ENCODE results near the gene DDAH1. TPM values are rescaled to one million over a fixed set of nuclear protein-coding genes. Genes with fewer than 3 reads are reported as not detected.

Gene DDAH1
- total and polyA plus RNA-seq, 2 of the 8 experiments (the other 6 are each of a cell fraction or from before 2014, with no cell fraction given) = 22.8 to 54.5 TPM

- H3K18ac ChIP-seq (ENCODE audit: extremely low read depth, low read length) = no peak overlapping the region
- POLR2A ChIA-PET (ENCODE audit: partially characterized antibody) = interaction anchor here (2.6 kb wide), 1 partner anchor 114 kb away, joined by 14 read pairs; the partner anchor contains the start of gene CCN1
- no peak overlapping the region for H3K4ac ChIP-seq (replicated peaks; ENCODE audit: insufficient read length, low read depth, low read length)
- no peak for TF ChIP-seq KDM4A (IDR thresholded peaks at IDR 0.05; ENCODE audit: low read depth, low read length, severe bottlenecking)
- no peak for TF ChIP-seq HDAC2 (IDR thresholded peaks at IDR 0.05; ENCODE audit: borderline replicate concordance in 1 of 2, low read depth in 2 of 2, low read length in 2 of 2)
- TF ChIP-seq BRCA1 (IDR thresholded peaks at IDR 0.05; ENCODE audit: low read depth, low read length) = no peak
- TF ChIP-seq, protein P1, sequence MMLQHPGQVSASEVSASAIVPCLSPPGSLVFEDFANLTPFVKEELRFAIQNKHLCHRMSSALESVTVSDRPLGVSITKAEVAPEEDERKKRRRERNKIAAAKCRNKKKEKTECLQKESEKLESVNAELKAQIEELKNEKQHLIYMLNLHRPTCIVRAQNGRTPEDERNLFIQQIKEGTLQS (IDR thresholded peaks at IDR 0.05; ENCODE audit: insufficient read depth, low read depth, low read length) = no peak
- no peak for TF ChIP-seq ASH2L (IDR thresholded peaks at IDR 0.05; ENCODE audit: low read length)
- no peak for TF ChIP-seq YY1 (IDR thresholded peaks at IDR 0.05; ENCODE audit: low read depth, low read length)
Measured at GRCh38 chr1:85467036-85467435, 2.1 kb upstream of the DDAH1 start.

More at GRCh38 chr1:85467036-85467435, 2.1 kb upstream of the DDAH1 start:
- H2BK5ac ChIP-seq (ENCODE audit: low read depth, low read length) = no peak overlapping the region
- WGBS, 2 experiments (ENCODE audit: extremely low coverage in 1 of 2, insufficient coverage in 1 of 2, insufficient read length in 1 of 2, insufficient replicate concordance in 2 of 2, low coverage in 1 of 2, low lambda C conversion rate in 2 of 2, missing lambda C conversion rate in 1 of 2) = 92% methylated on average over 5 of the region's 5 CpGs; no CpG with 5 or more reads in 1 of the 2 experiments
- H3K56ac ChIP-seq (replicated peaks; ENCODE audit: insufficient read length, low read depth, low read length) = no peak overlapping the region
- no peak overlapping the region for H4K8ac ChIP-seq (ENCODE audit: extremely low read depth, insufficient read depth, low read length)
- H2AK5ac ChIP-seq (ENCODE audit: low read depth, low read length) = no peak overlapping the region
- no peak overlapping the region for H2BK12ac ChIP-seq (ENCODE audit: low read depth, low read length)
- H3K9me3 ChIP-seq (ENCODE audit: insufficient read depth in 2 of 2, low read depth in 1 of 2, low read length in 1 of 2) = no peaks in the 10 kb centered on the region
- peaks cover 1% of the 10 kb centered on the region in 2 experiments for H4K20me1 ChIP-seq (replicated peaks in 1 of 2; ENCODE audit: control insufficient read depth in 1 of 2, insufficient read depth in 2 of 2, low read length in 2 of 2)
- FAIRE-seq (no peak), DNase-seq (ENCODE audit: low read depth in 1 of 2, low spot score in 2 of 2) (no peak)
- H3K4me3 ChIP-seq (ENCODE audit: extremely low read depth in 1 of 4, insufficient read depth in 2 of 4, low read depth in 3 of 4, low read length in 4 of 4) = no peak overlapping the region
- no peak overlapping the region for H3K4me2 ChIP-seq (ENCODE audit: insufficient read depth in 1 of 2, low read depth in 2 of 2, low read length in 2 of 2)
- H3K23me2 ChIP-seq (ENCODE audit: low read depth, low read length) = peaks cover 13% of the 10 kb centered on the region; the same call in 1 of the 2 replicates
- H2AFZ ChIP-seq (ENCODE audit: low read length) = no peak overlapping the region
- no peaks in the 10 kb centered on the region for H3K36me3 ChIP-seq (ENCODE audit: control insufficient read depth in 2 of 4, insufficient read depth in 4 of 4, low read length in 3 of 4)
- H4K5ac ChIP-seq (ENCODE audit: insufficient read length, low read depth, low read length) = no peak overlapping the region
- H2BK20ac ChIP-seq (ENCODE audit: low read length) = no peak overlapping the region
- H2BK15ac ChIP-seq (ENCODE audit: low read length) = no peak overlapping the region
- no peak overlapping the region for H3K9ac ChIP-seq (replicated peaks in 1 of 4; ENCODE audit: extremely low read depth in 1 of 4, low read depth in 3 of 4, low read length in 3 of 4)
- H3K27ac ChIP-seq (ENCODE audit: low read depth, low read length) = no peak overlapping the region
- peaks cover 0 to 6% of the 10 kb centered on the region in 2 experiments; a peak in 2 of 4 replicates for H3K79me2 ChIP-seq (ENCODE audit: control insufficient read depth in 1 of 2, insufficient read depth in 2 of 2, low read length in 2 of 2)
- H3K23ac ChIP-seq (ENCODE audit: insufficient read length) = no peak overlapping the region
- peaks cover 0 to 10% (median 3%) of the 10 kb centered on the region in 4 experiments; a peak in 6 of 7 replicates for H3K4me1 ChIP-seq (replicated peaks in 1 of 4; ENCODE audit: control insufficient read depth in 3 of 4, insufficient read depth in 4 of 4, low read length in 3 of 4)
- CTCF ChIA-PET (ENCODE audit: partially characterized antibody) = interaction anchor here (0.7 to 4.8 kb wide), 4 partner anchors 36 to 159 kb away, joined by 3 to 16 read pairs (median 9); no protein-coding TSS in a partner anchor
- no peaks in the 10 kb centered on the region; the same call in 1 of the 2 replicates for H3K79me1 ChIP-seq (ENCODE audit: low read depth, low read length)
- peaks cover 0 to 23% (median 16%) of the 10 kb centered on the region in 4 experiments; a peak in 6 of 7 replicates for H3K27me3 ChIP-seq (replicated peaks in 1 of 4; ENCODE audit: control insufficient read depth in 3 of 4, extremely low read depth in 1 of 4, insufficient read depth in 3 of 4, low read length in 3 of 4)
- H2BK120ac ChIP-seq (replicated peaks; ENCODE audit: low read depth, low read length) = no peak overlapping the region
- H4K91ac ChIP-seq (replicated peaks; ENCODE audit: insufficient read length, low read length) = no peak overlapping the region
- H3K14ac ChIP-seq (ENCODE audit: insufficient read length) = no peak overlapping the region
